Brain pericyte (primary cell): ENCODE measurements around the gene STK39.

ENCODE experiments used
- DNase-seq: peaks from one replicate; pipeline ENCODE4 v3.0.0-alpha.2; 2012; ENCODE audit warnings: low read depth, low spot score

STK39 gene

DNA sequence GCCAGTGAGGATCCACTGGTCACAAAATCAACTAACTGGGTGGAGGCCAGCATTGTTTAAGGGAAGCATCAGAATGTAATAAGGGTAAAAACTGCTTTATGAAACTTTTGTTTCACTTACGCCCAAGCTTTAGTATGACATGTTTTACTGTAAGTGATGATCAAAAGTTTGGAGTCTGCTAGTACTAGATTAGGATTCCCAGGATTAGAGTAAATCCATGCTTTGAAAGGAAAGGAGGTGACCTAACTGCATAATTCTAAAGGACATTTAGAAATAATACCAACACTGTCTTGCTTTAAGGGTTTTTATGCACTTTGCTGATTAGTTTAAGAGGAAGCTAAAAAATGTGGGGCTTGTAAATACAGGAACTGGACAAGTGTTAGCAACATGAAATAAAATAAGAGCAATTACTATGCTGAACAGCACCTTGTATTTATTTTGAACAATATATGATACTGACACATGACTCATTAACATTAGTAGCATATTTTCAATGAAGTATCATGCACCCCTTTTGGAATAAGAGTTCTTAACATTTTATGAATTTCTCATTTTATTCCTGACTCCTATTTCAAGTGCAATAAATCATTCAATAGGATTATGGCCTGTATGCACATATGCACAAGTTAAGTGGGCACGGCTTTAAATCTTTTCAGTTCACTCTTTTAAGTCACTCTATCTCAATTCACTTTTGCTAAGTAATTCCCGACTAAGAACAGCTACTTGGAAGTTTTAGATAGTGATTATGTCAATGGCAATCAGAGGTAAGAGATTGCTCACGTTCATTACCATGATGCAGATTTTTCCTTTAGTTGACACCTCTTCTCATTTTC, 62.5 kb downstream of the STK39 start:
- DNase-seq = no peak

GRCh38 chr2:168183308-168183997, 63.9 kb downstream of the STK39 start:
- no peak for DNase-seq

DNA sequence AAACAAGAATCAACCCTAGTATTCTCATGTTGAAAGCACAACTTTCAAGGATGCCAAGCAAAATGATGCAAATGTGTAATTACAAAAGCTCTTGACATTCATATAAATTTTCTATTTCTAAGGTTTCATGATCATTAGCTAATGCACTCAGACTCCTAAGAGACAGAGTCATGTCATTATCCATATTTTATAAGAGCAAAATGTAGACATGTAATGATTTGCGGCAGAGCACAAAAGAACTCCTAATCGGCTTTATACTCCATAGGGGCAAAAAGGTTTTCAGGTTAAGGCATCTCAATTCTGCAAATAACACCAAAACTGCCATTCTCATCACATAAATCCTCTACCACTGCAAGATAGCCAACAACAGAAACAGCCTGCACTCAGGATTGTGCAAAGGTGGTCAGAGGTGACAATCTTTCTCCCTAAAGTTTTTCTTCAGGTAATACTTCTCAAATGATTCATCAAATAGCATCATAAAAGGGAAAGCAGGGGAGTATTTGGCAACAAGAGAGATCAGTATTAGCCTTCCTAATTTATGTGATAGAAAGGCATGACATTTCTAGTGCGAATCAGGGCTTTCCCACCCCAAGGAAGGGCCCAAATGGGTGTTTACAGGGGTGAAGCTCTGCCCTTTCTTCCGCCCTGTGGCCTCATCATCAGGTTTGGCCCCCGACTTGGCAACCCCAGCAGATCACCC, 64.7 kb downstream of the STK39 start:
- no peak for DNase-seq

DNA sequence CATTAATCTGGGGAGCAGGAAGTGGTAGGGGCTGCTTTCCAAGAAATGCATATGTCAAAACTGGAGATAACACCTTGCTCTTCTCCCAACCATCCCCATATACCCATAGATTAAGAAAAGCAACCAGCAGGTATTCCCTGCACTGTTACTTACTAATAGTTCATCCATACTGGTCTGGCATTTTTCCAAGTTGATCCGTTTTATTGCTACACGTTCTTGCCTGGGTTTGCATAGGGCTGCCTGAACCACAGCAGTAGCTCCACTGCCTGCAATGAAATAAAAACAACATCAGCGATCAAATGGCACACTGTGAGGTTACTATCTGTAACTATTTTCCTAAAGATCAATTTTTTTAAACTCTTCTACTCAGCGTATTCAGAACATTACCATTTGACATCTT, 65.6 kb downstream of the STK39 start:
- DNase-seq = no peak

DNA sequence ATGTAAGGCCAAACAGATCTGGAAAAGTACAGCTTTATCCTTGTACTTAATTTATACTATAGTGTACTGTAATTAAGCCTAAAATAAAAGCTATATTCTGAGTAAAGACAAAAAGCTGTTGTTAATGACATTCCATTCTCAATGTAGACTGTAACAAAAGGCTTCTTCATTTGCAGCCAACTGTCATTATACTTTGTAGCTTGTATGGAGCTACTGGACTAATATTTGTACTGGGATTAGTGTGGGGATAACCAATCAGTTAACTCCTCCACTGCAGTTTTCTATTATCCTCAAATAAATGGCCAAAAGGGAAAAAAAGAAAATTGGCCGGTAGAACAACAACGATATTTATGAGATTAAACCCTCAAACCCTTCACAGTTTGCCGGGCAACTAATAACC, 66.5 kb downstream of the STK39 start:
- DNase-seq = no peak

GRCh38 chr2:168180483-168180882, 66.9 kb downstream of the STK39 start:
- no peak for DNase-seq

DNA sequence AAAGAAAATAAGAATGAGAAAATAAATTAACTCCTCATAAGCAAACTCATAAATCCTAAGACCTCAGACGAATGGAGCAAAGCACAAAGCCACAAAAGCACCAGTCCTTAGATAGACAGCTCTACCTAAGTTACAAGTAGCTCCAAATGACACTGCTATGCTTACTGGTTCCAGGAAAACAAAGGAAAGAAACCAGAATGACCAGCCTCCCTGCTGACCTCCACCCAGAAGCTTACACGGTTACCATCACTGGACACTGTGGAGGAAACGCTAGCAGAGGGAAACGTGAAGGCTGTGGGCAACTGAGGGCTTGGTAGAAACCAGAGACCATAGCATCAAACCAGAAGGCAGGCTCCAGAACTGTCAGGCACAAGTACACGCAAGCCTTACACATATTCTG, 67.8 kb downstream of the STK39 start:
- DNase-seq = no peak

GRCh38 chr2:168178520-168179324, 68.7 kb downstream of the STK39 start:
- no peak for DNase-seq

DNA sequence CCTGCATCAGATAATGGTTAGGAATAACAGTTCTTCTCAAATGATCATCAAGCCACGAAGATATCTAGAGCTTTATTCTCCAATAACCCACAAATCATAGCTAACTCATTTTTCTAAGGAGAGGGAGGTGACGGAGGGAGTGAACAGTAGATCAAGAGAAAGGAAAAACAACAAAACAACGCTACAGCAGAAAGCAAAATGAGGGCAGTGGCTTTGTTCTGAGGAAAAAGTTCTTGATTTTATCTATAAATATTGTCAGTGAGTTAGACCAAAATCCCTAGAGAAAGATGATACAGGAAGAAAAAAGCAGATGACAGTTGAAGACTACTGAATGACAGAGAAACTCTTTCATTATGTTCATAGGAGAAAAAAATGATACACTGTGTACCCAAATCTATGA, 71.0 kb downstream of the STK39 start:
- DNase-seq = no peak

DNA sequence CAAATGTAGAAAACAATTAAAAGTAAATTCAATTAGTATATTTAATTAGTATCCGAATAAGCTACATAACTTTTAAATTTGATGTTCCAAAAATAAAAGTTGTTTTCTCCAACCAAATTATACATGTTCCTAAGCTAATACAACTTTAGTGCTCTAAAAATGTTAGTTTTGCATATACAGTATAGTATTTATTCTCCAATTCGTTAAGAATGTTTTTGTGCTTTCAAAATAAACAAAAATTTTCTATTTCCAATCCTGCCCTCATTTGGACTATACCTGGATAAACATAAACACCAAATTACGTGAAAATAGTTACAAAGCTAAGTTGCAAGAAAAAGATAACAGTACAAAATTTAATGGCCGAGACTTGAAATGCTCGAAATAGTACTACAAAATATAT, 71.9 kb downstream of the STK39 start:
- DNase-seq = no peak

GRCh38 chr2:168174756-168175155, 72.6 kb downstream of the STK39 start:
- DNase-seq = no peak

DNA sequence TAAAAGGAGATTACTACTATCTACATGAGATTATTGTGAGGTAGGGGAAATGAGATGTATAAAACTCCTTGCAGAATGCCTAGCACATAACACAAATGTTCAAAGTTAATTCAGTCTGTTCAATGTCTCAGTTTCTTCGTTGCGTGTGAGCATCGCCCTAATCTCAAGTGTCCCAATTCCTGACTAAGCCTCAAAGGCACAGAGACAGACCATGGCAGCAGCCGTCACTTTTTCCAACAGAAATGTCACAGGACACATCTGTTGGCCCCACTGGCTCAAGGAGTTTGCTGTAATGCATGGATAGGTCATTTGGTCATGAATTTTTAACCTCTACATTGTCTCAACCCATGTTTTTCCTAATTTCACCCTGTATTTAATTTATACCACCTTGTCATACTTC, 75.3 kb downstream of the STK39 start:
- no peak for DNase-seq

GRCh38 chr2:168171059-168171762, 76.2 kb downstream of the STK39 start:
- DNase-seq = no peak

- peak; percentile 27 for DNase-seq
Observed at GRCh38 chr2:168169097-168169745, 78.2 kb downstream of the STK39 start.

GRCh38 chr2:168167511-168168263, 79.7 kb downstream of the STK39 start:
- no peak for DNase-seq

GRCh38 chr2:168166902-168167510, 80.4 kb downstream of the STK39 start:
- no peak for DNase-seq

GRCh38 chr2:168165985-168166901, 81.2 kb downstream of the STK39 start:
- no peak for DNase-seq

GRCh38 chr2:168165397-168165796, 82.0 kb downstream of the STK39 start:
- DNase-seq = peak; percentile 68
